A549 (cell line): ENCODE results near the gene ZDHHC15.

ENCODE experiments used
- EP300 ChIP-seq, 2 experiments: fragments of >200 bp; sonication (Bioruptor Twin); formaldehyde crosslinking; IDR thresholded peaks; 2 replicates in 1 of 2; 3 replicates in 1 of 2; pipeline ENCODE4 v1.6.1; 2016 to 2017
- TF ChIP-seq, protein P1 (sequence below): fragments of >200 bp; sonication (Bioruptor Twin); formaldehyde crosslinking; IDR thresholded peaks from 3 replicates; pipeline ENCODE4 v1.5.1; 2016

DNA sequence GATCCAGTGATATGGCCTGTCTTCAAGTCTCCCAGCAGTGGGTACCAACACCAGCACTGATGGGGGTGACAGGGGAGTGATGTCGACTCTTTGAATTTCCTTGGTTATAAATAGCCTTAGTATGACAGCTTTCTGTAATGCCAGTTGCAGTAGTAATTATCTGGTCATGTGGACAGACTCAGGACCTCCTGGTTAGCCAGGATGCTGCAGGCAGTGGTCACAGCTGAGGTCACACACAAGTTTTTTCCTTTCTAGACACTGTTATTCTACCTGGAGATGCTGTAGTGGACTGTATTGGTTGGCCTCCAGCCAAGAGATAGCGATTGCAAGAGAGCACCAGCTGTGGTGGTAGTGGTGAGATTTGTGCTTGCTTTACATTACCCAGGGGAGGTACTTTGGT lies 185.3 kb downstream of the ZDHHC15 start:
- TF ChIP-seq, protein P1, sequence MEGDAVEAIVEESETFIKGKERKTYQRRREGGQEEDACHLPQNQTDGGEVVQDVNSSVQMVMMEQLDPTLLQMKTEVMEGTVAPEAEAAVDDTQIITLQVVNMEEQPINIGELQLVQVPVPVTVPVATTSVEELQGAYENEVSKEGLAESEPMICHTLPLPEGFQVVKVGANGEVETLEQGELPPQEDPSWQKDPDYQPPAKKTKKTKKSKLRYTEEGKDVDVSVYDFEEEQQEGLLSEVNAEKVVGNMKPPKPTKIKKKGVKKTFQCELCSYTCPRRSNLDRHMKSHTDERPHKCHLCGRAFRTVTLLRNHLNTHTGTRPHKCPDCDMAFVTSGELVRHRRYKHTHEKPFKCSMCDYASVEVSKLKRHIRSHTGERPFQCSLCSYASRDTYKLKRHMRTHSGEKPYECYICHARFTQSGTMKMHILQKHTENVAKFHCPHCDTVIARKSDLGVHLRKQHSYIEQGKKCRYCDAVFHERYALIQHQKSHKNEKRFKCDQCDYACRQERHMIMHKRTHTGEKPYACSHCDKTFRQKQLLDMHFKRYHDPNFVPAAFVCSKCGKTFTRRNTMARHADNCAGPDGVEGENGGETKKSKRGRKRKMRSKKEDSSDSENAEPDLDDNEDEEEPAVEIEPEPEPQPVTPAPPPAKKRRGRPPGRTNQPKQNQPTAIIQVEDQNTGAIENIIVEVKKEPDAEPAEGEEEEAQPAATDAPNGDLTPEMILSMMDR: no peak
- TF ChIP-seq EP300 (IDR thresholded peaks at IDR 0.05): no peak
